HG03095 (cell line): Measurements from ENCODE around the gene BNC2.

ENCODE experiments used
- ATAC-seq: cut with Tn5 transposase; IDR thresholded peaks from one replicate; pipeline ENCODE4 v1.9.1; 2021; ENCODE audit warnings: moderate library complexity; ENCODE audit not compliant: unreplicated experiment

The BNC2 gene

DNA sequence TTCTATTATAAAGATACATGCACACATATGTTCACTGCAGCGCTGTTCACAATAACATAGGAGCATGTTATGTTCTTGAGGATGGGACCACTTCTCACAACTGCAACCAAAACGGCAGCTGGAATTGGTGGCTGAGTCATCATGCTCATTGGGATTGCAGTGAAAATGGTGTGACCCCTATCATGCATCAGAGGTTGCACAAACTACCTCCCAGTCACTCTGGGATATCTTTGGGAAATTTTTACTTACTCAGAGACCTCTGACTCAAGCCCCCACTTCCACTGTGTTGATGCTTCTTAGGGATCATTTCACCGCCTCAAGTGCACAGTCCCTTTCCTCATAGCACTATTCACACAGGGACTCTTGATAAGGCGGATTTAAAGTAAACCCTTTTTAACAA lies 474.1 kb downstream of the BNC2 start:
- no peak for ATAC-seq

GRCh38 chr9:16391369-16391768 lies 479.1 kb downstream of the BNC2 start:
- no peak for ATAC-seq

DNA sequence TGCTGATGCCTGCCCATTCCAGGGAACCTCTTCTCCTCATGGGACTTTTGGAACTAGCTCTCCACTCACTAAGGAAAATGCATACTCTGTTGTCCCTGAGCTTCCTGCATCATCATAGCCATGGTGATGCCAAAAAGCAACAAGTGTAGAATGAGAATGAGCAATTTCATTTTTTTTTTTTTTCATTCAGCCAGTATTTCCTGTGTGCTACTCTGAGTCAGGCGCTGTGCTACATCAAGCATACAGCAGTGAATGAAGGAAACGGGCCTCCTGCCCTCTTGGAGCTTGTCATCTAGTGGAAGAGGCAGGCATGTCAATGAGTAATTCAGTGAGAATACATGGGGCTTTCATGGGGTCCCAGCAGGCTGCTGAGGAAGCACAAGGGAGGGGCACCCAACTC lies 483.1 kb downstream of the BNC2 start:
- ATAC-seq, result no peak

DNA sequence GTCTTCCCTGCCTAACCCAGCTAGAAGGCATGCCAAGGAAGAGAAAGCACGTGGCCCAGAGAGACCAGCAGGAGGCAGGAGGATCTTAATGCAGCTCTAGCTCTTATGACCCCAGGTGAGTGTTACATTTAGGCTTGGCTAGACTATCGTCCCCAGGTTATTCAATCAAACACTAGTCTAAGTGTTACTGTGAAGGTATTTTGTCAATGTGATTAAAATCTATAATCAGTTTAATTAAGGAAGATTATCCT lies 483.7 kb downstream of the BNC2 start:
- no peak for ATAC-seq

GRCh38 chr9:16386007-16386826 lies 484.3 kb downstream of the BNC2 start:
- ATAC-seq, result no peak

DNA sequence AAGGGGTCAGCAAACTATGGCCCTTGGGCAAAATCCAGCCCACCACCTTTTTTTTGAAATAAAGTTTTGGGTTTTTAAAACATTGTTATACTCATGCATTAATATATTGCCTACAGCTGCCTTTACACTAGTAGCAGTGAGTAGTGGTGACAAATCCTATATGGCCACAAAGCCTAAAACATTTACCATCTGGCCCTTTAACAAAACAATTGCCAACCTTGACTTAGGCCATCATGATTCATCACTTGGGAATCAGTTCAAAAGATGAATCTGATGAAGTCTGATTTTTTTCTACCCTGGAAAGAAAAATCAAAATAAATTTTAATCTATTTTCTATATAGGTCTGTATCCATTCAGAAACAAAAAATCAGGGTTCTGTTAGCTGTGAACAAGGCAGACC lies 484.9 kb downstream of the BNC2 start:
- no peak for ATAC-seq

- ATAC-seq, result no peak
Observed at GRCh38 chr9:16384993-16385392, 485.5 kb downstream of the BNC2 start.

DNA sequence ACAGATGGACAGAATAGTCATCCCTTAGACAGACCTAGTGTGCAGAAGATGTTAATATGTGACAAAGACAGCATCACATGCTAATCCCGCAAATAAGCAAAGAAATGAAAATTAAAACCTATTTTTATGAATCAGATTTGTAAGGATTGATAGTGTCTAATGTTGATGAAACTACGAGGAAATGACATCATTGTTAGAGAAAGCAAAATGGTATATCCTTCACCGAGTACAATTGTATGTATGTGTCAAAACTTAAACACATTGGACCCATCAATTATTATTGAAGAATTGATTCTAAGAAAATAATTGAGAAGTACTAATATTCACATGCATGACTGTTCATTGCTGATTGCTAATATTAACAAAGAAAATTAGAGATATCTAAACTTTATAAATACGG lies 493.2 kb downstream of the BNC2 start:
- no peak for ATAC-seq

- no peak for ATAC-seq
Observed at GRCh38 chr9:16371306-16371705, 499.2 kb downstream of the BNC2 start.

DNA sequence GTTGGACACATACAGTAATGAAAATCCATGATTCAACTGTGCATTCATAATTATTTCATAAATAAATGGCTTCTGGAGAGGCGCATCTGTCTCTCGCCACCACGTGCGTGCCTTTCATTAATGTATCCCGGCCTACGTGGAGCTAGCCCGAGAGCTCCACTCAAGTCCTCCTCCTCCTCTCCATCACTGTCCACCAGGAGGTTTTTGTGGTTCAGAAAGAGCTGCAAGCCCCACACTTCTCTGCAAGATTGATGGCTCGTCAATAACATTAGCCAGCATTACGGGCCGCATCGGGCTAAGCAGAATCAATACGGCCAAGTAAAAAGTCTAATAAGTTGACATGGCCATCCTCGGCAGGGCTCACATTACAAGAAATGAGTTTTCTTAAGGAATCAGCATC lies 499.8 kb downstream of the BNC2 start:
- ATAC-seq, result no peak

DNA sequence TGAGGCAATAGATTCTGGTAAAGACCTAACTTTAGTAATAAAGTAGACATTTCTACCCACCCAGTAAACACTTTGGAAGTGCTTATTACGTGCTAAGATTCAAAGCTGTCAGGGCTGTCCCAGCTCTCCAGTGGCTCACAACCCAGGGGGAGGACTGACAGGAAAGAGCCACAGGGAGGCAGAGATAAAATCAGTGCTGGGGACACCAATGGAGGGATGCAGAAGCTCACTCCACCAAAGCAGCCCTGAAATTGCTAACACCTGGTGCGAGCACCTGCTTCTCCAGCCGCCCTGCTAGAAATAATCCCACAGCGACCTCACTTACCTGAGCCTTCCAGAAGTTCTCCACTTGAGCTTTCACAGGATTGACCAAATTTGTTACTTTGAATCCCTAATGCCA lies 501.0 kb downstream of the BNC2 start:
- no peak for ATAC-seq

DNA sequence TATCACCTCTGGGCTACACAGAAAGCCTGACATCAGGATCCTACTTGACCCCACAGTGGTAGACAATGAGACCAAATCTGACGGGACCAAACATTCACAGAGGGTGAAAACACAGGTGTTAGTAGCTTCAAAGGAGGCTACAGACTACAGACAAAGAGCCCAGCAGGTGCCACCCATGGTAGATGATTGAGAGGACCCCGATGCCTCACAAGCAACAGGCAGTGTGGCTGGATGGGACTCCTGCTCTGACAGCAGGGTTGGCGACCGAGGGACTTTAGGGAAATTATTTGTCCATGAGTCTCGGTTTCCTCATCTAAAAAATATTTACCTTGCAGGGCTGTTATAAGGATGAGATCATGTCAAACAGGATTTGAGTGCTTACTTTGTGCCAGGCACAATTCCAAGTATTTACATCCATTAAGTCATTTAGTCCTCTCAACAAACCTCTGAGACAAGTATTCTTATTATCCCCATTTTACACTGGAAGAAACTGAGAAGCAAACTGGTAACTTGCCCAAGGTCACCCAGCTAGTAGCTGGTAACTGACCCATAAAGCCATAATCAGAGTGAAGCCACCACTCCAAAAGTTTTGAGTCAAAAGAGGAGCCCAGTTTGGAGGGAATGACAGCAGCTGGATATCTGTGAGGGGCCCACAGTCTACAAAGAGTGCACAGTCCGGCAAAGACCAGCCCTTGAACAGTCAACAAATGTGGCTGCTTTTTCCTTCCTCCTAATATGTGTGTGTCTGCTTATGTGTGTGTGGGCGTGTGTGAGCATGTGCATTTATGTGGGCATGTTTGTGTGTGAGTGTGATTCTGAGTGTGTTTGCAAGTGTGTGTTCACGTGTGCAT lies 502.0 kb downstream of the BNC2 start:
- ATAC-seq, result no peak

GRCh38 chr9:16367605-16368231 lies 502.8 kb downstream of the BNC2 start:
- ATAC-seq, result no peak

DNA sequence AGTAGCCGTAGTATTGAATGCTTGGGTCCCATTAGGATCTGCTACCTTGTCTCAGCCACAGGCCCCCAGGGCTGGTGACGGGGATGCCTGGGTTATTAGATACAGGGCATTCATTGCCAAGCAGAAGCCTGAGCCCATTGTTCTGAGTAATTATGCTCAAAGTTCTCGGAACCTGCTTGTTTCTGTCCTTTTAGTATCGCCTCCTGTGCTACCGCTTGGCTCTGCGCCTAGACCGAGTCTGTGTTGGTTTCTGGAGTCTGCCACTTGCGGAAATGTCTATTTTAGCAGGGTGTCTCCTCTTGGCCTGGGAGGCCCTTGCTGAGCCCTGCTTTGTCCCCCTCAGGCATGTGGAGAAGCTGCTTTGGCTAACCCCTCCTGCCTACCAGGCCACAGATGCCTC lies 506.1 kb downstream of the BNC2 start:
- no peak for ATAC-seq

DNA sequence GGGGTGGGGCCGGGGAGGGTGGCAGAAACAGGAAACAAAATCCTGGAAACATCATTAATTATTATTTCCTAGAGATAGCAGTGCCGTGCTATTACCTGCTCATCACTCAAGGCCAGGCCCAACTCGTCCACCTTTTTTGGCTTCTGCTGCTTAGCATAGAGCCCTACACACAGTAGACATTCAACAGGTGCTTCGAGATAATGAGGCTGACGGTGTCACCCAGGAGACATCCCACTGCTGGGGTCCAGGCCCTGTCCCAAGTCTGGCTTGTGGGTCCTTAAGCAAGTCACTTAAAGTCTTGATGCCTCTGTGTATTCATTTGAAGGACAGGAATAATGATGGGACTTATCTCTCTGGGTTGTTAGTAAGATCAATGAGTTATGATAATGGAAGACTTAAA lies 506.6 kb downstream of the BNC2 start:
- no peak for ATAC-seq

GRCh38 chr9:16363073-16363781 lies 507.2 kb downstream of the BNC2 start:
- ATAC-seq, result no peak

DNA sequence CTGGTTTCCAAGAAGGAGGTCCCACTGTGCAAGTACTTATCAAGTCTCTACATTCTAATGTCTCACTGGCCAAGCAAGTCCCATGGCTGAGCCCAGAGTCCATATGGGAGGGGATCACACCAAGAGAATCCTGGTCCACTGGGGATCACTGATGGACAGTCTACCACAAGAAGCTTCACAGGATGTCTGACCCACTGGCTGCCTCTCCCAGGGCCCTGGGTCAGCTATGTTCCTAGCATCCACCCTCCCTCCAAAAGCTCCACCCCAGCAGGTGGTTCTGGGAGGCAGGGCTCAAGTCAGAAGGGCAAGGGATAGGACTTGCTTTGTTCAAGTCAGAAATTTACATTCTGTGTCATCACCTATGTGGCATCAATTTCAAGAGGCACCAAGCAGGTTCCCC lies 508.5 kb downstream of the BNC2 start:
- no peak for ATAC-seq

DNA sequence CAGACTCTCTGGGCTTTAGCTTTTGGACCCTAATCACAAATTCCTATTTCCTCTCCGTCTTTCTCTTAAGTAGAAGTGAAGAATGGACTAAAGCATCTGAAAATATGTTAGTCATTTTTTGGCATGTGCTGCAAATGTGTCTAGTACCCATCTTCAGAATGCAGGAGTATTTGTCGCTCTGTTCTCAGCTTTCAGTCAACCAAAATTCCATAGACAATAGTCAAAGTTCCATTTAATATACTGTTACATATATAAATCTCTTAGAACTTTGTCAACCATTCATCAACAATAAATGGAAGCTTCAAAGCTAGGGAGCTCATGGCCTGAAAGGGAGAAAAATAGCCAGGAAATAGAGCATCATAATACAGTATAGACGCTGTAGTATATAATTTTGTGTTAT lies 509.4 kb downstream of the BNC2 start:
- no peak for ATAC-seq

- no peak for ATAC-seq
Observed at GRCh38 chr9:16360247-16360646, 510.2 kb downstream of the BNC2 start.
